OCI-LY7 (cell line): ENCODE data around the gene ZMIZ1. TPM values are rescaled to one million over a fixed set of nuclear protein-coding genes. Genes with fewer than 3 reads are reported as not detected.

ENCODE experiments used
- BruUV-seq: library from RNA; stranded (reverse); fragments of 400-500 nt; replicated peaks from 2 replicates; lab custom pipeline; 2021; lab: Mats Ljungman, UMichigan
- CTCF ChIA-PET: fragments of 300-600 bp; sonication (Branson Sonifier 250); formaldehyde crosslinking; loops from one replicate; lab custom pipeline; 2022; ENCODE audit warnings: antibody characterized with exemption; ENCODE audit not compliant: unreplicated experiment; lab: Charles Lee
- POLR2A ChIA-PET: fragments of 300-600 bp; sonication (Branson Sonifier 250); formaldehyde crosslinking; loops from one replicate; lab custom pipeline; 2022; ENCODE audit warnings: antibody characterized with exemption; lab: Charles Lee
- DNase-seq: peaks from one replicate; pipeline ENCODE4 v3.0.0-alpha.2; 2015; ENCODE audit warnings: low spot score
- H2AFZ ChIP-seq: fragments of 200-600 bp; sonication (generic), shearing (Covaris generic); 2 replicates; pipeline ENCODE4 v1.6.1; 2014; ENCODE audit warnings: mild to moderate bottlenecking, antibody characterized with exemption, low read length, moderate library complexity
- H3K27ac ChIP-seq: fragments of 200-600 bp; sonication (generic); 2 replicates; pipeline ENCODE4 v1.5.1; 2014; ENCODE audit warnings: mixed run types, low read depth, mild to moderate bottlenecking, moderate library complexity, low read length, inconsistent platforms; ENCODE audit not compliant: poor library complexity, severe bottlenecking
- H3K36me3 ChIP-seq: fragments of 200-600 bp; sonication (generic); 2 replicates; pipeline ENCODE4 v1.6.1; 2014; ENCODE audit warnings: mild to moderate bottlenecking, antibody characterized with exemption, low read length, moderate library complexity, mixed read lengths; ENCODE audit not compliant: insufficient read depth
- H3K4me1 ChIP-seq: fragments of 200-600 bp; sonication (generic); 2 replicates; pipeline ENCODE4 v1.5.1; 2014; ENCODE audit warnings: mild to moderate bottlenecking, low read length; ENCODE audit not compliant: insufficient read depth, poor library complexity, severe bottlenecking
- H3K4me2 ChIP-seq: fragments of 200-600 bp; sonication (generic); 2 replicates; pipeline ENCODE4 v1.6.1; 2014; ENCODE audit warnings: mild to moderate bottlenecking, low read length
- H3K4me3 ChIP-seq: fragments of 200-600 bp; sonication (generic); 2 replicates; pipeline ENCODE4 v1.5.1; 2014; ENCODE audit warnings: mild to moderate bottlenecking, low read depth, low read length; ENCODE audit not compliant: poor library complexity, severe bottlenecking
- H3K79me2 ChIP-seq: fragments of 200-600 bp; sonication (generic); 2 replicates; pipeline ENCODE4 v1.6.1; 2016; ENCODE audit warnings: low read depth, mild to moderate bottlenecking, low read length, moderate library complexity, mixed read lengths; ENCODE audit not compliant: insufficient read depth
- H3K9me2 ChIP-seq: fragments of 200-600 bp; sonication (generic); 2 replicates; pipeline ENCODE4 v1.6.1; 2016; ENCODE audit warnings: mild to moderate bottlenecking, low read length, mixed read lengths; ENCODE audit not compliant: insufficient read depth
- H3K9me3 ChIP-seq: fragments of 200-600 bp; sonication (generic); 2 replicates; pipeline ENCODE4 v1.6.1; 2014; ENCODE audit warnings: mild to moderate bottlenecking, mixed run types, low read length, mixed read lengths
- H4K20me1 ChIP-seq: fragments of 200-600 bp; sonication (generic); 2 replicates; pipeline ENCODE4 v1.6.1; 2014; ENCODE audit warnings: mild to moderate bottlenecking, antibody characterized with exemption, low read length, moderate library complexity, mixed read lengths; ENCODE audit not compliant: insufficient read depth
- CTCF ChIP-seq: fragments of 200-600 bp; sonication (generic); conservative IDR thresholded peaks from 2 replicates; pipeline ENCODE4 v1.5.1; 2014; ENCODE audit warnings: mild to moderate bottlenecking, antibody characterized with exemption, low read length, moderate library complexity, mixed read lengths
- EZH2phosphoT487 ChIP-seq: fragments of 200-600 bp; sonication (generic); IDR thresholded peaks from 2 replicates; pipeline ENCODE4 v1.6.1; 2018; ENCODE audit warnings: low read depth, borderline replicate concordance, mild to moderate bottlenecking, mixed run types, antibody characterized with exemption, low read length, moderate library complexity, mixed read lengths
- intact Hi-C: fragments of 100-400 bp; cut with micrococcal nuclease; formaldehyde crosslinking; loops from one replicate; pipeline ENCODE4 v1.10.0; 2022; ENCODE audit not compliant: unreplicated experiment
- total RNA-seq, 2 experiments: library from RNA; depleted of rRNA in 1 of 2; stranded (reverse); fragments of >200 nt in 1 of 2; shearing (Covaris generic) in 1 of 2; gene quantifications; 2 replicates each; pipeline ENCODE4 v1.2.3, GENCODE V29; 2014 to 2022

The ZMIZ1 gene
- total RNA-seq, 2 experiments from 2014 or later = 20.4 to 66.9 TPM

GRCh38 chr10:79149345-79149661 lies 80.5 kb downstream of the ZMIZ1 start:
- Histone ChIP-seq H3K79me2 (no peaks in the 10 kb centered on the region), H3K4me1 (peaks cover 39% of the 10 kb centered on the region), H2AFZ (no peak overlapping the region), H3K36me3 (no peaks in the 10 kb centered on the region), H3K9me3 (no peaks in the 10 kb centered on the region), H3K4me2 (no peak overlapping the region), H3K9me2 (no peaks in the 10 kb centered on the region), H3K4me3 (no peak overlapping the region), H4K20me1 (no peaks in the 10 kb centered on the region), H3K27ac (no peak overlapping the region)
- no peak for TF ChIP-seq CTCF
- TF ChIP-seq EZH2phosphoT487 = no peak
- CTCF ChIA-PET = interaction anchor here (1.2 kb wide), 1 partner anchor 51 kb away, joined by 3 read pairs; no protein-coding TSS in a partner anchor
- no peak for DNase-seq
- POLR2A ChIA-PET = no interaction called here
- intact Hi-C loops = no loop called here
- BruUV-seq = no TSS peak

- DNase-seq = peak; percentile 48
- peaks cover 33% of the 10 kb centered on the region for H3K4me1 ChIP-seq
- H3K36me3 ChIP-seq = no peaks in the 10 kb centered on the region
- H4K20me1 ChIP-seq = no peaks in the 10 kb centered on the region
- H3K9me3 ChIP-seq = no peaks in the 10 kb centered on the region
- no TSS peak for BruUV-seq
- no peak overlapping the region for H3K4me2 ChIP-seq
- no peaks in the 10 kb centered on the region for H3K79me2 ChIP-seq
- intact Hi-C loops = no loop called here
- no peak overlapping the region for H3K27ac ChIP-seq
- no peak overlapping the region for H2AFZ ChIP-seq
- TF ChIP-seq EZH2phosphoT487 (no peak), CTCF (no peak)
- ChIA-PET POLR2A (no interaction called here), CTCF (interaction anchor here (0.6 to 1.2 kb wide), 3 partner anchors 10 to 66 kb away, joined by 3 to 10 read pairs (median 3); no protein-coding TSS in a partner anchor)
- H3K9me2 ChIP-seq = no peaks in the 10 kb centered on the region
- H3K4me3 ChIP-seq = no peak overlapping the region
Observed at GRCh38 chr10:79149662-79150443, 81.1 kb downstream of the ZMIZ1 start.

- H2AFZ ChIP-seq = no peak overlapping the region
- BruUV-seq = no TSS peak
- H3K79me2 ChIP-seq = no peaks in the 10 kb centered on the region
- TF ChIP-seq EZH2phosphoT487 (no peak), CTCF (no peak)
- DNase-seq = no peak
- H3K9me2 ChIP-seq = no peaks in the 10 kb centered on the region
- no peak overlapping the region for H3K27ac ChIP-seq
- ChIA-PET POLR2A (interaction anchor here (0.9 kb wide), 1 partner anchor 18 kb away, joined by 6 read pairs; no protein-coding TSS in a partner anchor), CTCF (interaction anchor here (0.6 to 1.0 kb wide), 2 partner anchors 11 to 66 kb away, joined by 3 to 10 read pairs; no protein-coding TSS in a partner anchor)
- intact Hi-C loops = no loop called here
- no peak overlapping the region for H3K4me3 ChIP-seq
- no peak overlapping the region for H3K4me2 ChIP-seq
- H3K36me3 ChIP-seq = no peaks in the 10 kb centered on the region
- peaks cover 28% of the 10 kb centered on the region for H3K4me1 ChIP-seq
- H3K9me3 ChIP-seq = no peaks in the 10 kb centered on the region
- H4K20me1 ChIP-seq = no peaks in the 10 kb centered on the region
Observed at GRCh38 chr10:79150444-79150754, 81.6 kb downstream of the ZMIZ1 start.
